GM21367 (cell line): ENCODE data around the gene TLR10.
"Not testable (repeated sequence)": the region's sequence is repeated elsewhere in the genome, so short reads cannot be mapped to it uniquely, and the experiment has no call there.

Source experiments
- ATAC-seq: cut with Tn5 transposase; IDR thresholded peaks from one replicate; pipeline ENCODE4 v1.9.1; 2021; ENCODE audit not compliant: unreplicated experiment

The TLR10 gene

DNA sequence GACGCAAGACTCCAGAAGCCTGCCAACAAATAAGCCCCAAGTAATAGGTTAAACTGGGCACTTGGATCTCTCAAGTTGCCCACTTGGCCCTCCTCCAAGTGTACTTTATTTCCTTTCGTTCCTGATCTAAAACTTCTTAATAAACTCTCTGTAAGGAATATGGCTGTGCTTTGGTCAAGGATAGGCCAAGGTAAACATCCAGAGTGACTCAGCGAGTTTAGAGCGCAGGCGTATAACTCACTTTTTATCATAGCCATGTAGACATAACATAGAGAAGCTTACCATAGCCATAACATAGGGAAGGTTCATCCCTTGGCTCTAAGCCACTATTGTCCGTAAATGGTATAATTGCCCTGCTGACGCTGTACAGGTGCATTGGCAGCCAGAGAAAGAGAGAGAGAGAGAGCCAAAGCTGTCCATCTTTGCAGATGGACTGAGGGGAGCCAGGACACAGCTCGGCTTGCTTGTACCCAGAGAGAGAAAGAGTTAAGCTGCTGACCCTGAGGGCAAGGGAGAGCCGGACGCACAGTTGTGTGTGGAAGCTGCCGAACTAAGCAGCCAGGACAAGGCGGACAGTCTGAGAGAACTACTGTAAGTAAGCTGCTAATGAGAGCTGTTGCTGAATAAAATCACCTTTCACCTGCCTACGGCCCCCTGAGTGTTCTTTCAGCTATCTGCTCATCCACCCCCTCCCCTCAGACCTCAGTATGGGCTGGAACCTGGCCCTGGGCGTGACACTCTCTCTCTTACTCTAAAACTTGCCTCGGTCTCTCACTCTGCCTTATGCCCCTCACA, 20.0 kb upstream of the TLR10 start:
- ATAC-seq, result no peak

DNA sequence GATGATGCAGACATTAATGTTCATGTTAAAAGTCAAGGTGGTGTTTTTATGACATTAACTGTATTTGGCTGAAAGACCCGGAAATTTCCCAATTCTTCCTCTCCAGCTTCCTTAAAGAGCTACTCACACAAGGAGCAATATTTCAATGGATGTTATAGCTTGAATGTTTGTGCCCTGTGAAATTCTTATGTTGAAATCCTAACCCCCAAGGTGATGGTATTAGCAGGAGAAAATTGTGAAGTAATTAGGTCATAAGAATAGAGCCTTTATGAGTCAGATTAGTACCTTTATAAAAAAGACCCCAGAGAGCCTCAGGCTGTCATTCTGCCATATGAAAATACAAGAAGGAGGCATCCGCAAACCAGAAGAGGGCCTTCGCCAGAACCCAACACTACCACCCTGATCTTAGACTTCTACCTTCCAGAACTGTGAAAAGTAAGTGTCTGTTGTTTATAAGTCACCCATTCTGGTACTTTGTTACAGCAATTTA, 18.2 kb upstream of the TLR10 start:
- no peak for ATAC-seq

DNA sequence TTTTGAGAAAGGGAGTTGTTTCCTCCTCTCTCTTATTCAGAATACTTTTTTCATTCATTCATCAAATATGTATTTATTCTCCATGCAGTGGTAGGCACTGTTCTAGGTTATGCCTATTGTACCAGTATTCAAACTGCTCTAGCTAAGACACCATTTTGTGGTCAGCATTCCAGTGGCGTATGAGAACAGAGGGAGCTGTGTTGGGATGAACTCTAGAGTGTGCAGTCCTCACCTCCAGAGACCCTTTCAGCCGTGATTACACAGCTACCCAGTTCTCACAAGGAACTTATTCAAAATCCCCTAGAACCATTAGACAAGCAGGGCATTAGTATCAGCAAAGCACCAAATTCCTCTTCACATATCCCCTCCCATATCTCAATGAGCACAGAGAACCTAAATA, 17.6 kb upstream of the TLR10 start:
- ATAC-seq, result no peak

DNA sequence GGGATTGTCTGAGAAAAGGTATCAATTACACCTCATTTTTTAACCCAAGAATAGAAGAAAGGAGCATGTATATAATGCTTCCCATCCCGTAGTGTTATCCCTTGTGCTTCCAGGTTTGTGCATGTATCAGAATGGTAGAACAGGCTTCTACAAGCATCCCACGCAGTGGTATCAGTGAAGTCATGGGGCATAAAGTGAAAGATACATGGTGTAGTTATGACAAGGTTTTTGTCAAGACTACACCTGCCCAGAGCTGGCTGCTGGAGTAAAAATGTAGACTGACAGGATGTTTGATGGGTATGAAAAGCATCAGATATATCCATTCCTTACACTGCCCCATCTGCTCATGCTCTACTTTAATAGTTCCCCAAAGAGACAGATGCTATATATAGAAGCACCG, 12.3 kb upstream of the TLR10 start:
- ATAC-seq, result no peak

DNA sequence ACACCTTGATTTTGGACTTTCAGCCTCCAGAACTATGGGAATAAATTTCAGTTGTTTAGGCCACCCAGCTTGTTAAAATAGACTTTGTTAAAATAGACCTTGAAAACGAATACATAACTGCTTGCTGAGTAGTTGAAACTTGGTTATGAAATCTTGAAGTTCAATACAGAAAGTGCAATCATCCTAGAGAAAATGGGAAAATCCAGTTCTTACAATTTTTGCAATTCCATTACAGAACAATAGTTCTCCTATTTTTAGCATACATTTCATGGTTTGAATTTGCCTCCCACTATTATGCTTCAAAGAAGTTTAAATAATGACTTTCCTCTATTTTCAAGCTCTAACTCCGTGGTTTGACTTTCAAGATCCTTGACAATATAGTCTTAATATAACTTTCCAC, 11.3 kb upstream of the TLR10 start:
- ATAC-seq, result no peak

DNA sequence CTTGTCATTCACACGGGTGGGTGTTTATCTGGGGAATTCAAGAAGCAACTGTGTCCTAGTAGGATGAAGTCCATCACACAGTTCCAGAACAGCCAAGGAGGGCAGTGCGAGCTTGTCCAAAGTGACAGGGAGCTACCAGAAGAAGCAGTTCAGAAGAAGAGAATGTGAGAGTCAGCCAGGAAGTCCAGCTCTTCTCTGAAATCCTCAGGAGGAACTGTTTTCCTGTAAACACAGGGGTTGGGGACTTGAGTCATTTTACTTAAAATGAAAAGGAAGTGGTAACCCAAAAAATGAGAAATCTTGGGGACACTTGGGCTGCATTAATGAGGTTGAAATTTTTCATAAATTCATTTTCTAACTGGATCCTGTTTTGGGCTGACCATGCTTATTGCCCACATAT, 8.2 kb upstream of the TLR10 start:
- no peak for ATAC-seq

DNA sequence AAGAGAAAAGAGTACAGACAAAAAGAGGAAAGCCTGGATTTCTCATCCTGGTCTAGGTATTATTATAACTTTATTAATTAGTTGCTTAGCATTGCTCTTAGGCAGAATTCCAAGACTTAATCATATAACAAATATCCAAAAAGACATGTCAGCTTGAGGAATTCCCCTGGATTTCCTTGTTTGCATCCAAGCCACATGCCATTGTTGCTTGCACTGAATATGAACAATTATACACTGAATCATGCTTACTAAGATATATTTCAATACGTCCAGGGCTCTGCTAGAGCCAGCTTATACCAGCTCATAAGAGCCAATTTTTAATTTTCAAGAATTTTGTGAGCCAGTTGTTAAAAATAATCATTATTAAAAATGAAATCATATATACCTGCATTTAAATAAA, 5.5 kb upstream of the TLR10 start:
- ATAC-seq, result no peak

DNA sequence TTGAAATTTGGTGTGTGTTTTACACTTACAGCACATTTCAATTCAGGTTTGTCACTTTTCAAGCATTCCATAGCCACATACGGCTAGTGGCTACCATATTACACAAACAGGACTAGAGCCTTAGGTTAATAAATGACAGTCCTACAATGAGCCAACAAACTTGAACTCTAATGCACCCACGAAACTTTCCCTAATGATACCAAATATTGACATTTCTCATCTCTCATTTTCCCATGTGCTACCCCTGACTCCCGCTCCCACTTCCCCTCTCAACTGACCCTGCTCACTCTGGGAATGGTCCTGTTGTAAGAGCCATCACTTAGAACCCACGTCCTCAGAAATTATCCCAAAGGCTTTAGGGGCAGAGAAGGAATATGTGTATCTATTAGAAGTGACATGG, 4.9 kb upstream of the TLR10 start:
- no peak for ATAC-seq

DNA sequence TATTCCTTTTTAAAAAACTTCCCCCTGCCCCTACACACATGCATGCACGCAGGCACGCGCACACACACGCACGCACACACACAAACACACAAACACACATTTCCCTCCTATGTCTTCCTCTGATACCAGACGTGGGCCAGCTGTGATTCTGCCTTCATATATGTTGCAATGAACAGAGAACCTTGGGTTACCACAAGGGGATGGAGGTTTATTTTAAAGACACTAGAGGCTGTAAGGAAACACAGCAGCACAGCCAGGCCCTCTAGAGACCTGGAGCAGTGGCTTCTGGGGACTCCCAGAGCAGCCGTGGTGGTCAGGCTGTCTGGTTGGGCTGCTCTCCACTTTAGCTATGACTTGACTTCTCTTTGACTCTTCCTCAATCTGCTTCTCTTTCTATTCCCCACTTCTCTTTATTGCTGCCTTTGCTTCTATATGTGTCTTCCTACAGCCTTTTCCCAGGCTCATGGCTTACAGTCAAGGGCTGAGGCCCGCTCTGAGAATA, 3.2 kb upstream of the TLR10 start:
- ATAC-seq, result peak; percentile 51

DNA sequence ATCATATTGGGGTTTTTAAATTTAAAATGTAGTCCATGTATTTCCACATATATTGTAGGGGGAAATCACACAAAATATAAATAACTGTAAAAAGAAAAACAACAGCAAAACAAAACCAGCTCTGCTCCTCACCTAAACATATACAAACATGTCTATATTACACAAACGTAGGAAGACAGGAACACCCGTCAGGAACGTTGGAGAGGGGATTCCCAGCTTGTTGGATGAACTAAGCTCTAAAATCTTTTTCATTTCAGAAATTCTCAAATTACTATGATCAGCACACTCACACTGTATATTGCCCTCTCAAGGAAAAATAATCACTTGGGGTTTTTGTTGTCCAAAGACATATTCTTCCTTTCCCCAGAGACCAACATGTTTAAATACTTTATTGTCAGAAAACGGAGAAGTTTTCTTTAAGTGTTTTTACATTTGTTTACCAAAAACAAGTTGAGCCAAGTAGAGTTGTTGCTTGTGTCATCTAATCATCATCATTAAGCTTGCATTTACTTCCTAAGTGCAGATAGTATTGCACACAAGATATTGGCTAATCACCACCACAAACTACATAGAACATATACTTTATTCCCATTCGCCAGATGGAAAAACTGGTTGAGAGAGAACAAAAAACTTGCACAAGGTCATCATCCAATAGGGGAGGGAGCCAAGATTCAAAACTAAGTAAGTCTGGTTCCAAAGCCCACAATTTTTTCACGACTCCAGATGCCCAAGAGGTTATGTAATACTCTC, 2.4 kb upstream of the TLR10 start:
- no peak for ATAC-seq

DNA sequence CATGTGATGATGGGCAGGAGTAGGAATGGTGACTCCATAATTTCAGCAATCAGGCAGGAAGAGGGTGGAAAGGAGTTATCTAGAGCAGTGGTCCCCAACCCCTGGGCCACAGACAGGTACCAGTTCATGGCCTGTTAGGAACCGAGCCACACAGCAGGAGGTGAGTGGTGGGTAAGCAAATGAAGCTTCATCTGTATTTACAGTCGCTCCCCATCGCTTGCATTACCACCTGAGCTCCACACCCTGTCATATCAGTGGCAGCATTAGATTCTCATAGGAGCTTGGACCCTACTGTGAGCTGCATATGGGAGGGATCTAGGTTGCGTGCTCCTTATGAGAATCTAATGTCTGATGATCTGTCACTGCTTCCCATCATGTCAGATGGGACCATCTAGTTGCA, 1.4 kb upstream of the TLR10 start:
- ATAC-seq, result no peak

DNA sequence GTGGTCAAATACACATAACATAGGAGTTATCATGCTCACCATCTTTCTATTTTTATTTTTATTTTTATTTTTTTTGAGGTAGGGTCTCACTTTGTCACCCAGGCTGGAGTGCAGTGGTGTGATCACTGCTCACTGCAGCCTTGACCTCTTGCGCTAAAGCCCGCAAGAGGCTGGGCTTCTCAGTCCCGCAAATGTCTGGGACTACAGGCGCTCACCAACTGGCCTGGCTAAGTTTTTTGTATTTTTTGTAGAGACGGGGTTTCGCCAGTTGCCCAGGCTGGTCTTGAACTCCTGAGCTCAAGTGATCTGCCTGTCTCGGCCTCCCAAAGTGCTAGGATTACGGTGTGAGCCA, 295 bp upstream of the TLR10 start:
- no peak for ATAC-seq

DNA sequence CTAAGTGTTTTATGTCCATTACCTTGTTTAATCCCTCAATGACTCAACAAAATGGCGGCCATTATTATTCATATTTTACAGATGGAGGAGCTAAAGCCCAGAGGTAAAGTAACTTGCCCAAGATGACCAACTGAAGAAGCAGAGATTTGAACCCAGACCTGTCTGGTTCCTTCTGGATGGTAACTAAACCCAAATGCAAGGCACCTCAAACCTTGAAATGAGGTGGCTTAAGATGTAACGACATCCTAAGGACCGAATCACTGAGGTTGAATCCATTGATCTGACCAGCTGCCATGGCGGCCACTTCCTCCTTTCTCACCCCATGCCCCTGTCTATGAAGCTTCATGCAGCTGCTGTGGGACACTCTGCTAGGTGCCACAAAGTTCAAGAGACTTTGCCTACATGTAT, 932 bp downstream of the TLR10 start:
- ATAC-seq, result no peak

DNA sequence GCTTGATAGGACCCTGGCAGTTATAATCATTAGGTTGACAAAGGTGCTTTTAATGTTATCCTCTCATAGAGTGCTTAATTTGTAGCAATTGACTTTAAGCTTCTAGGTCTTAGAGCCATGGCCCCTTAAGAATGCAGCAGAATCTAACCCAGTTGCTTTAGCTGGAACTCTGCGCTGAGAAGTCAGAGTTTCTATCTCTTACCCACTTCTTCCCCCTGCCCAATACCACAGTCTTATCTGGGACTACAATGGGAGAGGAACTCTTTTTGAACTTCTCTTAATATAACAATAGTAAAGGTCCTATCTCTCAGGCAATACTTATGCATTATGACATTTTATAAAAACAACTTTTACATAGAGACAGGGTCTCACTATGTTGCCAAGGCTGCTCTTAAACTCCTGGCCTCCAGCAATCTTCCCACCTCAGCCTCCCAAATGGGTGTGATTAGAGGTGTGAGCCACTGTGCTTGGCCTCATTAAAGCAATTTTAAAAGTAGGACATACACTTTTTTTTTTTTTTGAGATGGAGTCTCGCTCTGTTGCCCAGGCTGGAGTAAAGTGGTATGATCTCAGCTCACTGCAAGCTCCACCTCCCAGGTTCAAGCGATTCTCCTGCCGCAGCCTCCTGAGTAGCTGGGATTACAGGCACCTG, 1.8 kb downstream of the TLR10 start:
- ATAC-seq, result no peak

DNA sequence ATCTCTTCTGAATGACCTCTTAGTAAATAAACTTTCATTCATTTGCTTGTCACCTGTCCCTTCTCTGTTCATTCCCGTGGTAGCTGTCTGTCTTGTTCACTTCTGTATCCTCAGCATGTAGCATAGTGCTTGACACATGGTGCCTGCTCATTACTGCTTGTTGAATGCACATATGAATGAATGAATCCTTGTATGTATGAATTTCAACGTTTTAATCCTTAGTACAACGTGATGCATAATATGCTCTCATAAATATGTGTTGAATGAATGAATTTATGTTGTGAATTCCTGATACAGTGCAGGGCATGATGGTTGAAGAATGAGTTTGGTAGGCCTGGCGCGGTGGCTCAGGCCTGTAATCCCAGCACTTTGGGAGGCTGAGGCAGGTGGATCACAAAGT, 3.0 kb downstream of the TLR10 start:
- ATAC-seq, result no peak

DNA sequence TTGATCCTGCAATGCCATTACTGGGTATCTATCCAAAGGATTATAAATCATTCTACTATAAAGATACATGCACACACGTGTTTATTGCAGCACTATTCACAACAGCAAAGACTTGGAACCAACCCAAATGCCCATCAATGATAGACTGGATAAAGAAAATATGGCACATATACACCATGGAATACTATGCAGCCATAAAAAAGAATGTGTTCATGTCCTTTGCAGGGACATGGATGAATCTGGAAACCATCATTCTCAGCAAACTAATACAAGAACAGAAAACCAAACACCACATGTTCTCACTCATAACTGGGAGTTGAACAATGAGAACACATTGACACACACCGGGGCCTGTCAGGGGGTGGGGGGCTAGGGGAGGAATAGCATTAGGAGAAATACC, 4.9 kb downstream of the TLR10 start:
- ATAC-seq, result not testable (repeated sequence)

DNA sequence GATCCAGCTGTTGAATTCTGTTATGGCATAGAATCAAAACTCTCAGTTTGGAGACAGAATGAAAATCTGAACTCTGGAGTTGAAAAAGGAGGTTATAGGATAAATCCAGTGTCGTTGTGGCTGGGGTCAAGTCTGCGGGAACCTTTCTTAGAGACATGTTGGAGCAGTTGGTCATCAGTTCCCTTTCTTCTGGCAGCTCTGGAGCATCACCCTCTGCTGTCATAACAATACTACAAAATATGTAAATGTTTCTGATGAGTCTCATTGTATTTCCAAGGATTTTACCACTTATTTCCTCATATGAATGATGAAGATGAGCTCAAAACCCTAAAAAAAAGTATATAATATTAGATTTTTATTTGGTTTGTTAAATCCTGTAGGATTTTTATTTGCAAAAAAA, 7.5 kb downstream of the TLR10 start:
- ATAC-seq, result no peak

DNA sequence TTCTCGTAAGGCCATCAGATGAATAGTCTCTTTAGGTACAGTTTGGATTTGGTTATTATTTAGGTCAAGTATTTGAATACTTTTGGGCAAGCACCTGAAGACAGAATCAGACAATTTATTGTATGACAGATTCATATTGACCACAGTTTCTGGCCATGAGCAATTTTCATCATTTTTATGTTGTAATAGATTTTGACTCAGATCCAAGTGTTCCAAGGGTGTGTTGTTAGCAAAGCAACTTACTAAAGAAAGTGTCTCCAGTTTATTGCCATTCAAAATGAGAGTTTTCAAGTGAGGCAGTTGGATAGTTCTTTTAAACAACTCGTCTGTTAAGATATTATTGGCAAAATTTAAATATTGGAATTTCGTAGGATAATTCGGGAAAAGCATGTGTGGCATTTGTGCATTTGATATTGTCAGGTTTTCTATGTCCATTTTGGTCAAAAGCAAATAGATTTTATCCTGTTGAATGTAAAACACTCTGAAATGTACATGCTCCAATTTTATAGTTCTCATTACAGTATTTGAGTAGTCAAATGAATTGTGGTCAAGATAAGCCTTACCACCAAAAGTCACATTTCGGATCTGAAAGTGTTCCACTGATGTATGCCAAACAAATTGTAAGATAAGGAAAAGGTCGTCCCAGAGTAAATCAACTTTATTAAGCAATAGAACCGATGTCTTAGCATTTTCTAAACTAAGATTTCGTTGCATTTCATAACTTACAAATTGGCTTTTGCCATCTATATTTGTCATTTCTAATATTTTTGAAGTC, 8.4 kb downstream of the TLR10 start:
- no peak for ATAC-seq

DNA sequence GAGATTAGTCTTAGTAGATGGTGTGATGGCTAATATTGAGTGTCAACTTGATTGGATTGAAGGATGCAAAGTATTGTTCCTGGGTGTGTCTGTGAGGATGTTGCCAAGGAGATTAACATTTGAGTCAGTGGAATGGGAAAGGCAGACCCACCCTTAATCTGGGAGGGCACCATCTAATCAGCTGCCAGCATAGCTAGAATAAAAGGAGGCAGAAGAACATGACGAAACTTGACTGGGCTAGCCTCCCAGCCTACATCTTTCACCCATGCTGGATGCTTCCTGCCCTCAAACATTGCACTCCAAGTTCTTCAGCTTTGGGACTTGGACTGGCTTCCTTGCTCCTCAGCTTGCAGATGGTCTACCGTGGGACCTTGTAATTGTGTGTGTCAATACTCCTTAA, 12.5 kb downstream of the TLR10 start:
- ATAC-seq, result not testable (repeated sequence)

DNA sequence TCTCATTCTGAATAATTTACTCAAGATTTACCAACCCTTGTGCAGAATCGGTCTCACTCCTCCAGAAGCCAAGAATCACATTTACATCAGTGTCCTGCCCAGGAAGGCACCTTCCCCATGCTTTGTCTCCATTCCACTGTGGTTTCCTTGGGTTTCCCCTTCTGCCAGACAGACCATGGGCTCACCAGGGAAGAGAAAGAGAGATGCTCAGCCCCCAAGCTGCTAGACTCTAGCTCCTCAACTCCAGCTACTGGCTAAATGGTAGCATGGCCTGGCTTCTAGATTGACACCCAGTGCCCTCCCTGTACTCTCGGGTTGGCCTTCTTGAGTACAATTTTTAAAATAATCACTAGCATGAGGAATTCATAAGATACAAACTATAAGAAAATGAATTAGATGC, 12.9 kb downstream of the TLR10 start:
- ATAC-seq, result no peak

DNA sequence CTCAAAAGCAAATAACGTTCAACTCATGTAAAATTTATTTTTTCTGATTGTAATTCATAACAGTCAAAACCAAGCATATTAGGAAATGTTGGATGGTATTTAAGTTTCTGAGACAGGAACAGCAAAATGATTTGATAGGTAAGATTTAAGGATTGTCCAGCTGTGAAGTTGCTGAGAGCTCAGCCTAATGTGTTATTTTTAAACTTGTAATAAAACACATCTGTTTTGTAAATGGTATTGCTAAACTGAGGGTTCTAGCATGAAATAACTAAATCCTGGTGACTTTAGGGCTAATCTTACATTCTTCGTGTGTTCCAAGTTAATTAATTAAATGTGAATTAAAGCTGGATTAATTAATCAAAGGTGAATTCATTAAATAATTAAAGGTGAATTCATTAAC, 13.3 kb downstream of the TLR10 start:
- no peak for ATAC-seq
